Suprapubic skin (tissue), 4 donors: ENCODE data around the gene SYPL2.

Experiments used
- CTCF ChIP-seq, 2 donors: fragments of 200-600 bp in 1 of 2; fragments of 450-650 bp in 1 of 2; sonication (generic) in 1 of 2; IDR thresholded peaks; one replicate each; pipeline ENCODE4 v1.5.1; 2016 to 2019; ENCODE audit warnings: antibody characterized with exemption in 2 of 2, mild to moderate bottlenecking in 1 of 2, moderate library complexity in 1 of 2
- EP300 ChIP-seq: sonication (generic); formaldehyde crosslinking; IDR thresholded peaks from one replicate; pipeline ENCODE4 v1.6.1; 2017; ENCODE audit warnings: antibody characterized with exemption
- POLR2A ChIP-seq, 2 donors: fragments of 450-650 bp; IDR thresholded peaks; one replicate each; pipeline ENCODE4 v1.6.1; 2017; ENCODE audit warnings: antibody characterized with exemption in 2 of 2, mild to moderate bottlenecking in 2 of 2, moderate library complexity in 2 of 2
- POLR2AphosphoS5 ChIP-seq, 3 donors: sonication (generic); formaldehyde crosslinking; IDR thresholded peaks; one replicate each; pipeline ENCODE4 v1.6.1; 2017; ENCODE audit warnings: antibody characterized with exemption in 3 of 3

DNA sequence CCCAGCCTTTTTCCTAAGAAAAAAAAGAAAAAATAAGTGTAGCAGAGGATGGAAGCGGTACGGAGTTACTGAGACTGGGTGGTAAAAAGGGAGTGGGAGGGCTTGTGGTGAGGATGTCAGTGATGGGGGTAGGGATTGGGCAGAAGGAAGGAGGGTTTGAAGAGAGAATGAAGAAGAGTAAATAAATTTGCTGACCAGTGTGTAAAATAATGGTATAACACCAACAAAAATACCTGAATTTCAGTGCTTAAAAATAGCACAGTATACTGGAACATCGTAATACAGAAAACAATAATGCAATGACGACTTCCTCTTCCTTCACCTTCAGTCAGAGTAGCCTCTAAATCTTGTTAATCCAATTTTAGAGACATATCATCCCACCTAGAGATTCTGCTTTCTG lies 18.8 kb upstream of the SYPL2 start:
- TF ChIP-seq CTCF (IDR thresholded peaks at IDR 0.05) (no peak), EP300 (no peak), POLR2AphosphoS5 (IDR thresholded peaks at IDR 0.05) (no peak), POLR2A (IDR thresholded peaks at IDR 0.05) (no peak)
